ENCODE measurements around the gene FCER2. TPM values are rescaled to one million over a fixed set of nuclear protein-coding genes. Genes with fewer than 3 reads are reported as not detected.

Gene FCER2
- total and polyA plus RNA-seq, 2 of the 4 experiments (the other 2 are of a cell fraction), result not detected

DNA sequence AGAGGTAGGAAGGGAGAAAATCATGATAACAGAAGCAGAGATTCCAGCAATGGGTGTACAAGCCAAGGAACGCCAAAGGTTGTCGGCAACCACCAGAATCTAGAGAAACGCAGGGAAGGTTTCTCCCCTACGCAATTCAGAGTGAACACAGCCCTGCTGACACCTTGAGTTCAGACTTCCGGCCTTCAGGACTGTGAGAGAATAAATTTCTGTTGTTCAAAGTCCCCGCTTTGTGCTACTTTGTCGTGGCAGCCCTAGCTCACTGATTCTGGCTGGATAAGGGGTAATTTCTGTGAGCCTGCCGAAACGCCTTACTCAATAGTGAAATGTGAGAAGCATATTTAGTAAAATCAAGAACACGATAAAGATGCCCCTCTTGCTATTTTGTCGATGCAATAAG is 35.3 kb upstream of the FCER2 start:
- Histone ChIP-seq H4K8ac (ENCODE audit: low read depth in 2 of 2, low read length in 2 of 2) (no peak overlapping the region), H3K4ac (ENCODE audit: low read depth, low read length) (no peak overlapping the region), H3K56ac (ENCODE audit: extremely low read depth, insufficient read depth, low read length) (no peak overlapping the region), H3K36me3 (ENCODE audit: control insufficient read depth, insufficient read depth, low read length) (no peaks in the 10 kb centered on the region), H4K91ac (ENCODE audit: insufficient read depth, low read depth, low read length) (no peak overlapping the region), H4K5ac (ENCODE audit: low read depth, low read length) (no peak overlapping the region), H3K23ac (ENCODE audit: low read depth, low read length) (no peak overlapping the region), H3K9me3 (ENCODE audit: control insufficient read depth, insufficient read depth, low read length) (no peaks in the 10 kb centered on the region), H2AFZ (replicated peaks; ENCODE audit: low read length, poor library complexity) (no peak overlapping the region), H2BK5ac (ENCODE audit: low read depth, low read length, poor library complexity, severe bottlenecking) (no peak overlapping the region), H2AK5ac (ENCODE audit: low read depth, low read length) (no peak overlapping the region), H2AK9ac (replicated peaks; ENCODE audit: low read depth, low read length, poor library complexity) (no peak overlapping the region), H3K27ac (ENCODE audit: insufficient read depth, low read length) (no peak overlapping the region), H3K9me1 (ENCODE audit: insufficient read depth, low read length) (no peaks in the 10 kb centered on the region), H3K14ac (replicated peaks; ENCODE audit: low read depth, low read length) (no peak overlapping the region), H2BK120ac (ENCODE audit: low read depth, low read length) (no peak overlapping the region), H2BK20ac (ENCODE audit: low read depth, low read length) (no peak overlapping the region), H3K4me1 (ENCODE audit: control insufficient read depth, insufficient read depth, low read length) (no peaks in the 10 kb centered on the region), H3K18ac (ENCODE audit: low read depth, low read length) (no peak overlapping the region), H3K4me2 (ENCODE audit: low read depth, low read length) (no peak overlapping the region), H3K27me3 (ENCODE audit: control insufficient read depth, insufficient read depth, low read length) (peaks cover 15% of the 10 kb centered on the region), H4K20me1 (ENCODE audit: insufficient read depth, low read length) (no peaks in the 10 kb centered on the region), H3K9ac (ENCODE audit: low read depth, low read length) (no peak overlapping the region), H2BK15ac (ENCODE audit: low read depth, low read length) (no peak overlapping the region), H3K4me3 (ENCODE audit: insufficient read depth, low read depth, low read length) (no peak overlapping the region), H3K79me1 (ENCODE audit: low read depth in 1 of 2, low read length in 2 of 2) (no peaks in the 10 kb centered on the region)
- intact Hi-C loops (cut with micrococcal nuclease), result no loop called here
- no peak for TF ChIP-seq MXI1 (IDR thresholded peaks at IDR 0.05; ENCODE audit: borderline replicate concordance, low read depth, low read length)
- no peak for TF ChIP-seq CEBPB (IDR thresholded peaks at IDR 0.05; ENCODE audit: low read depth, low read length)
- no peak for TF ChIP-seq RCOR1 (IDR thresholded peaks at IDR 0.05; ENCODE audit: insufficient replicate concordance, low read length)
- TF ChIP-seq SMC3 (IDR thresholded peaks at IDR 0.05; ENCODE audit: low read depth, low read length), result no peak
- no peak for TF ChIP-seq NFE2L2 (IDR thresholded peaks at IDR 0.05; ENCODE audit: low read depth, low read length)
- TF ChIP-seq RFX5 (IDR thresholded peaks at IDR 0.05; ENCODE audit: low read depth, low read length), result no peak
- TF ChIP-seq MAFK (IDR thresholded peaks at IDR 0.05; ENCODE audit: low read depth, low read length), result no peak
- TF ChIP-seq, protein P1, sequence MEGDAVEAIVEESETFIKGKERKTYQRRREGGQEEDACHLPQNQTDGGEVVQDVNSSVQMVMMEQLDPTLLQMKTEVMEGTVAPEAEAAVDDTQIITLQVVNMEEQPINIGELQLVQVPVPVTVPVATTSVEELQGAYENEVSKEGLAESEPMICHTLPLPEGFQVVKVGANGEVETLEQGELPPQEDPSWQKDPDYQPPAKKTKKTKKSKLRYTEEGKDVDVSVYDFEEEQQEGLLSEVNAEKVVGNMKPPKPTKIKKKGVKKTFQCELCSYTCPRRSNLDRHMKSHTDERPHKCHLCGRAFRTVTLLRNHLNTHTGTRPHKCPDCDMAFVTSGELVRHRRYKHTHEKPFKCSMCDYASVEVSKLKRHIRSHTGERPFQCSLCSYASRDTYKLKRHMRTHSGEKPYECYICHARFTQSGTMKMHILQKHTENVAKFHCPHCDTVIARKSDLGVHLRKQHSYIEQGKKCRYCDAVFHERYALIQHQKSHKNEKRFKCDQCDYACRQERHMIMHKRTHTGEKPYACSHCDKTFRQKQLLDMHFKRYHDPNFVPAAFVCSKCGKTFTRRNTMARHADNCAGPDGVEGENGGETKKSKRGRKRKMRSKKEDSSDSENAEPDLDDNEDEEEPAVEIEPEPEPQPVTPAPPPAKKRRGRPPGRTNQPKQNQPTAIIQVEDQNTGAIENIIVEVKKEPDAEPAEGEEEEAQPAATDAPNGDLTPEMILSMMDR (conservative IDR thresholded peaks at IDR 0.05; ENCODE audit: low read depth, low read length), result no peak
- TF ChIP-seq POLR2A (IDR thresholded peaks at IDR 0.05; ENCODE audit: low read depth, low read length), result no peak
- TF ChIP-seq RAD21 (IDR thresholded peaks at IDR 0.05; ENCODE audit: low read length), result no peak
- no peak for TF ChIP-seq MAZ (IDR thresholded peaks at IDR 0.05; ENCODE audit: borderline replicate concordance, low read depth, low read length)
- TF ChIP-seq, protein P2, sequence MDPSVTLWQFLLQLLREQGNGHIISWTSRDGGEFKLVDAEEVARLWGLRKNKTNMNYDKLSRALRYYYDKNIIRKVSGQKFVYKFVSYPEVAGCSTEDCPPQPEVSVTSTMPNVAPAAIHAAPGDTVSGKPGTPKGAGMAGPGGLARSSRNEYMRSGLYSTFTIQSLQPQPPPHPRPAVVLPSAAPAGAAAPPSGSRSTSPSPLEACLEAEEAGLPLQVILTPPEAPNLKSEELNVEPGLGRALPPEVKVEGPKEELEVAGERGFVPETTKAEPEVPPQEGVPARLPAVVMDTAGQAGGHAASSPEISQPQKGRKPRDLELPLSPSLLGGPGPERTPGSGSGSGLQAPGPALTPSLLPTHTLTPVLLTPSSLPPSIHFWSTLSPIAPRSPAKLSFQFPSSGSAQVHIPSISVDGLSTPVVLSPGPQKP (IDR thresholded peaks at IDR 0.05; ENCODE audit: borderline replicate concordance, low read depth, low read length), result no peak
- POLR2A ChIA-PET (ENCODE audit: unreplicated experiment), result no interaction called here
- in situ Hi-C loops (cut with MboI; ENCODE audit: low sequenced_read_pairs), result no loop called here
- DNase-seq, result no peak
- BruUV-seq (replicated peaks), result no TSS peak
- CTCF ChIA-PET, result no interaction called here
- no peak for ATAC-seq (ENCODE audit: low read depth)
- no CpG with 5 or more reads among the region's 11 CpGs for WGBS, 2 experiments (ENCODE audit: extremely low coverage in 2 of 2, insufficient read length in 1 of 2)
- dilution Hi-C loops (cut with HindIII; ENCODE audit: low sequenced_read_pairs, unreplicated experiment), result no loop called here
